Vagina (tissue), 2 donors: Measurements from ENCODE around the gene ZNF358. TPM values are rescaled to one million over a fixed set of nuclear protein-coding genes. Genes with fewer than 3 reads are reported as not detected.

Experiments
- DNase-seq, 2 donors: peaks; one replicate each; pipeline ENCODE4 v3.0.0-alpha.2; 2017; ENCODE audit errors: extremely low spot score in 2 of 2
- H3K27ac ChIP-seq: fragments of 200-600 bp; sonication (generic); one replicate; pipeline ENCODE4 v1.5.1; 2019
- H3K27me3 ChIP-seq: fragments of 200-600 bp; sonication (generic); one replicate; pipeline ENCODE4 v1.5.1; 2019
- H3K36me3 ChIP-seq, 2 donors: fragments of 200-600 bp; sonication (generic); one replicate each; pipeline ENCODE4 v1.5.1; 2017 to 2019
- H3K4me1 ChIP-seq: fragments of 200-600 bp; sonication (generic); one replicate; pipeline ENCODE4 v1.5.1; 2019
- H3K4me3 ChIP-seq, 2 donors: fragments of 200-600 bp; sonication (generic); 1 replicate in 1 of 2; 2 replicates in 1 of 2; pipeline ENCODE4 v1.5.1; 2016 to 2019
- H3K9me3 ChIP-seq: fragments of 200-600 bp; sonication (generic); one replicate; pipeline ENCODE4 v1.5.1; 2019
- CTCF ChIP-seq, 3 experiments: fragments of 450-650 bp in 2 of 3; fragments of 200-600 bp in 1 of 3; sonication (generic) in 1 of 3; IDR thresholded peaks; one replicate each; pipeline ENCODE4 v1.5.1; 2017 to 2019; ENCODE audit warnings: antibody characterized with exemption in 3 of 3, mild to moderate bottlenecking in 2 of 3, moderate library complexity in 2 of 3
- POLR2A ChIP-seq, 2 donors: fragments of 450-650 bp; IDR thresholded peaks; one replicate each; pipeline ENCODE4 v1.6.1; 2017; ENCODE audit warnings: antibody characterized with exemption in 2 of 2, mild to moderate bottlenecking in 2 of 2, moderate library complexity in 2 of 2
- POLR2AphosphoS5 ChIP-seq, 2 donors: sonication (generic); formaldehyde crosslinking; IDR thresholded peaks; one replicate each; pipeline ENCODE4 v1.9.0; 2017; ENCODE audit warnings: antibody characterized with exemption in 2 of 2, mild to moderate bottlenecking in 2 of 2, low read depth in 1 of 2; ENCODE audit not compliant: insufficient read depth in 1 of 2
- intact Hi-C: fragments of 100-400 bp; cut with DNase I; formaldehyde crosslinking; loops from one replicate; pipeline ENCODE4 v1.15.1; 2023
- total RNA-seq: library from RNA; depleted of rRNA; stranded (reverse); fragments of >200 nt; gene quantifications from one replicate; pipeline ENCODE4 v1.2.3, GENCODE V29; 2016

Gene ZNF358
- total RNA-seq, 1 donor from 2014 or later = 87.4 TPM

DNA sequence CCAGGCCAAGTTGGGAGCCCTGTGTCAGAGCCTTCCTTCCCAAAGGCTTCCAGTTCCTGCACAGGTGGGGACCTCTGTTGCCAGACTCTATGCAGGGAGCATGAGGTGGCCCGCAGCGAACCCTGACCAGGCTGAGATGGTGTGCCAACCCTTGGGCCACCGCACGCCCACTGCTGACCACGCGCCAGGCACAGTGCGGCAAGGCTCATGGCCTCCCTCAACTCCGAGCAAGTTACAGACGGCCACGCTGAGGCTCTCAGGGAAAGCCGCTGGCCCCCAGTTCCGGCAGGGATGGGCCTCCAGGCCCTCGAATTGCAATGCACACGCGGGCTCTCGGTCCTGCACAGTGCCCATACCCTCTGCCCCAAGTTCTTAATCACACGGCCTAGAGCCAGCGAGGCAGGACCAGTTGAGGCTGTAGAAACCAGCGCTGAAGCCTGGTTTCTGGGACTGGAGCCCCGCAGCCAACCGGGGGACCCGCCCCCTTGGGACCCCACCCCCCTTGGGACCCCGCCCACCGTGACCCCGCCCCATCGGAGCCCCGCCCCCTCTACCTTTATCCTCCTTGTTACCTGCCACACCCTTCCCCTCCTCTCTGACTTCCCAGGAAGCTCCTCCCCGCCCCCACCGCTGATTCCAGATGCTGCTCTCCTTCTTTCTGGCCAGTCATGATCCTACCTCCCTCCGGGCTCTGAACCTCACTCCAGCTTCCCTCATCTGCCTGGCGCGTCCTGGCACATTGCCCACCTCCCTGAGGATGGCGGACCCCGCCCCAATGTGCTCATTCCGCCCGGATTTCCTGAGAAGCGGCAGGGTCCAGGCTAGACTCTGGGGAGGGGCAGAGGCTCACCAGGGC, 33.1 kb upstream of the ZNF358 start:
- Histone ChIP-seq H3K27me3 (no peaks in the 10 kb centered on the region), H3K4me1 (peaks cover 30% of the 10 kb centered on the region), H3K36me3 (no peaks in the 10 kb centered on the region), H3K9me3 (no peaks in the 10 kb centered on the region), H3K27ac (peak overlapping the region; percentile 15), H3K4me3 (no peak overlapping the region)
- TF ChIP-seq CTCF (IDR thresholded peaks at IDR 0.05) (no peak), POLR2A (IDR thresholded peaks at IDR 0.05) (no peak), POLR2AphosphoS5 (IDR thresholded peaks at IDR 0.05; ENCODE audit: insufficient read depth in 1 of 2, low read depth in 1 of 2) (no peak)
- intact Hi-C loops = no loop called here
- no peak for DNase-seq

DNA sequence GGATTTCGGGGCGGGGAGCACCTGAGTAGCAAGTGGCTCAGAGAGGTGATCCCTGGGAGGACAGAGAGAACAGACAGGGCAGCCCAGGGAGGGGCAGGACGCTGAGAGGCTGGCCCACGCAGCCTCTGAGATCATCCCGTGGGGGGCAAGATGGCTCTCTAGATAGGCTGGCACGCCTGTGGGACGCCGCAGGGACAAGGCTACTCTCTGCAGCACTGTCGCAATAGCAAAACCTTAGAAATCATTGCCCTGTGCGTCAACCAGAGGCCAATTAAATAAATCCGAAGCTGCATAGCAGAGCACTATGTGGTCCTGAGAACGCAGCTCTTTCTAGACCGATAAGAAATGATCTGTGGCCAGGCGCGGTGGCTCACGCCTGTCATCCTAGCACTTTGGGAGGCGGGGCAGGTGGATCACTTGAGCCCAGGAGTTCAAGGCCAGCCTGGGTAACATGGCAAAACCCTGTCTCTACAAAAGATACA, 32.1 kb upstream of the ZNF358 start:
- Histone ChIP-seq H3K36me3 (no peaks in the 10 kb centered on the region), H3K9me3 (no peaks in the 10 kb centered on the region), H3K27ac (peak overlapping the region; percentile 15), H3K4me1 (peaks cover 30% of the 10 kb centered on the region), H3K4me3 (no peak overlapping the region), H3K27me3 (no peaks in the 10 kb centered on the region)
- DNase-seq = no peak
- intact Hi-C loops = no loop called here
- no peak for TF ChIP-seq POLR2AphosphoS5 (IDR thresholded peaks at IDR 0.05; ENCODE audit: insufficient read depth in 1 of 2, low read depth in 1 of 2)
- TF ChIP-seq POLR2A (IDR thresholded peaks at IDR 0.05) = no peak
- TF ChIP-seq CTCF (IDR thresholded peaks at IDR 0.05) = no peak

DNA sequence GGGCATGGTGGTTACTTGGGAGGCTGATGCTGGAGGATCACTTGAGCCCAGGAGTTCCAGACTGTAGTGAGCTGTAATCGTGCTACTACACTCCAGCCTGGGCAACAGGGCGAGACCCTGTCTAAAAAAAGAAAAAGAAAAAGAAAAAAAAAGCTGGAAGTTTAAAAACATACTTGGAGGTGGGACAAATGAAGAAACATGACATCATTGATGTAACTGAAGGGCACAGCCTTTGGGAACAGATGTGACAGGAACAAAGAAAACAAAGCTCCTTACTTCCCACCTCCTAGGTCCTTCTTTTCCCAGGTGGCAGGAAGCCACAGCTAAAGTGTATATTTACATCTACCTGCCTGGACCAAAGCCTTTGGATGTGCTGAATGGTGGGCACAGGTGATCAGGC, 29.0 kb upstream of the ZNF358 start:
- DNase-seq = no peak
- Histone ChIP-seq H3K27me3 (no peaks in the 10 kb centered on the region), H3K27ac (no peak overlapping the region), H3K9me3 (no peaks in the 10 kb centered on the region), H3K36me3 (no peaks in the 10 kb centered on the region), H3K4me1 (peaks cover 22% of the 10 kb centered on the region), H3K4me3 (no peak overlapping the region)
- intact Hi-C loops = no loop called here
- TF ChIP-seq POLR2A (IDR thresholded peaks at IDR 0.05) (no peak), POLR2AphosphoS5 (IDR thresholded peaks at IDR 0.05; ENCODE audit: insufficient read depth in 1 of 2, low read depth in 1 of 2) (no peak), CTCF (IDR thresholded peaks at IDR 0.05) (no peak)

DNA sequence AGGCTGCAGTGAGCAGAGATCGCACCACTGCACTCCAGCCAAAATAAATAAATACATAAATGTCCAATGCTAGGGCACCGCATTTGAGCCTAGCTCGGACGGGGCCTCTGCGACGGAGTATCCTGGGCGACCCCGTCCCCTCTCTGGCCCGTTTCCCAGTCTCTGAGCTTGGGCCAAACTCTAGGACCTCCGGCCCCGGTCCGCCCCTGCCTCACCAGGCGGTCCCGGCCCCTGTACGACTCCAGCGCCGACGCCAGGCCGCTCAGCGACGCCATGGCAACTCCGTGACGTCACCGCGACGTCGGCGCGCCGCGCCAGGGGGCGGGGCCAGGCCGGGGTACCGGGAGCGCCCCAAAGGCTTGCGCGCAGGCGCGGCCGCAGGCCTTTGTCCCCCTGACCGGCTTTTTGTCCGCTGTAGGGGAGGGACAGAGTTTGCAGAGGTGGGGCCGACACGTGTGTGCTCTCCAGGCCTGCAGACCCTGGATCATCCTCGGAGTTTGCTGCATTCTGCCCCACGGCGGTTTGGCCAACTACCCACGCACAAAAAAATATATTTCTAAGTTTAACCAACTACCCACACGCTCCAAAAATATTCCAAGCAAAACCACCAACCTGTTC, 27.1 kb upstream of the ZNF358 start, which contains the start of gene PEX11G:
PEX11G (minus strand) TSS at position 300 of the 618 bp plus-strand sequence; CDS start at position 275, 25 bp downstream.
- Histone ChIP-seq H3K4me3 (peak within 1 kb of the TSS; percentile 58), H3K27ac (peak within 1 kb of the TSS; percentile 80), H3K9me3 (no peaks in the 10 kb centered on the region), H3K36me3 (no peaks in the 10 kb centered on the region), H3K27me3 (no peaks in the 10 kb centered on the region), H3K4me1 (peaks cover 7% of the 10 kb centered on the region)
- intact Hi-C loops = no loop called here
- DNase-seq = no peak
- TF ChIP-seq POLR2AphosphoS5 (IDR thresholded peaks at IDR 0.05; ENCODE audit: insufficient read depth in 1 of 2, low read depth in 1 of 2) (peak; percentile 17 to 82), CTCF (IDR thresholded peaks at IDR 0.05) (no peak), POLR2A (IDR thresholded peaks at IDR 0.05) (peak in 1 of 2 donors; percentile 68)
